SH-SY5Y (cell line): Measurements from ENCODE around the gene OPA3.

Experiments
- GATA2 ChIP-seq: IDR thresholded peaks from 2 replicates; pipeline ENCODE4 v1.6.1; 2011; ENCODE audit warnings: mild to moderate bottlenecking, low read depth, low read length
- GATA3 ChIP-seq: IDR thresholded peaks from 2 replicates; pipeline ENCODE4 v1.6.1; 2011; ENCODE audit warnings: low read depth, mild to moderate bottlenecking, low read length, moderate library complexity

OPA3 gene

DNA sequence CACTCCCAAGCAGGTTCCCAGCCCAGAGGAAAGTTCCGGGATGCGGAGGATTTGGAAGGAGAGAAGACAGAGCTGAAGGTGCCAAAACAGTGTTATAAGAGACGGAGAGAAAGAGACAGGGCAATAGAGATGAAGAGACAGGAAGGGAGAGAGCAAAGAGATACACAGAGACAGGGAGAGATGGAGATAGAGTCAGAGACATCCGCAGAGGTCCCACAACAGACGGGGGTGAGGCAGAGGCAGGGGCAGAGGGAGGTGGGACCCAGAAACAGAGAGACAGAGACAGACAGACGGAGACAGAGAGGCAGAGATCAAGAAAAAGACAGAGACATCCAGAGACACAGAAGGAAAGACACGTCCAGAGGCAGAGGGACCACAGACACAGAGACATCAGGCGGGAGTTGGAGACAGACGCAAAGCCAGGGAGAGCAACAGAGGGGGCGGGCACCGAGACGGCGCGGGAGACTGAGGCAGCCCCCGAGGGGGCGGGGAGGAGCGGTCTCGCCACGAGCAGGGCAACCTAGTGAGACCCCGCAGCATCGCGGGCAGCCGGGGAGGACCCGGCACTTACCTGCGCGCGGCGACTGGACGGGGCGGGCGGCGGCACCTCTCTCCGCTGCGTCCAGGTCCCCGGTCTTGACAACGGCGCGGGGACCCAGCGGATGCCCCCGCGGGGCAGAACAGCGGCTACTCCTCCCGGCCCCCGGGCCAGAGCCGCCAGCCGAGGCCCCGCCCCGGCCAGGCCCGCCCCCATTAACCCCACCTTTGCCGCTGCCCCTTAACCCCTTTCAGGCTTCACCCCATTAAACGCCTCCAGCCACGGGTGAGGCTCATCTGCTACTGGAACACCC is 17.1 kb upstream of the OPA3 start, which contains the start of gene GPR4:
GPR4 (minus strand) TSS at position 689 of the 851 bp plus-strand sequence. CDS start 10,346 bp downstream, outside the sequence.
- TF ChIP-seq GATA2 (no peak), GATA3 (no peak)

DNA sequence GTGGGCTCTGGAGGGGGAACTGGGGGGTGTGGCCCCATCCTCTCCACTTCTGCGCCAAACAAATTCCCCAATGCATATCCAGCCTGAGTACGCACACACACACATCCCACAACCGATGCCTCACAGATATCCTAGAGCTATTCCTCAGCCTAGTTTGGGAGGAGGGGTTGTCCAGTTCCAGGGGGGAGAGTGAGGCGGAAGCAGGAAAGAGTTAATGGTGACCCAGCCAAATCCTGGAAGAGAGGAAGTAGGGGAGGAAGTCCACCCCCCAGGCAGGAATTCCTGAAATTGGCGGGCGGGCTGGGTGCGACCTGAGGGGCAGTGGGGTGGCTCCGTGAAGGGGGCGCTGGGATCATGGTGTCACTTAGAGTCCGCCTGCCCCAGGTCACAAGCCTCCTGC is 16.5 kb upstream of the OPA3 start:
- TF ChIP-seq GATA3 (no peak), GATA2 (no peak)

DNA sequence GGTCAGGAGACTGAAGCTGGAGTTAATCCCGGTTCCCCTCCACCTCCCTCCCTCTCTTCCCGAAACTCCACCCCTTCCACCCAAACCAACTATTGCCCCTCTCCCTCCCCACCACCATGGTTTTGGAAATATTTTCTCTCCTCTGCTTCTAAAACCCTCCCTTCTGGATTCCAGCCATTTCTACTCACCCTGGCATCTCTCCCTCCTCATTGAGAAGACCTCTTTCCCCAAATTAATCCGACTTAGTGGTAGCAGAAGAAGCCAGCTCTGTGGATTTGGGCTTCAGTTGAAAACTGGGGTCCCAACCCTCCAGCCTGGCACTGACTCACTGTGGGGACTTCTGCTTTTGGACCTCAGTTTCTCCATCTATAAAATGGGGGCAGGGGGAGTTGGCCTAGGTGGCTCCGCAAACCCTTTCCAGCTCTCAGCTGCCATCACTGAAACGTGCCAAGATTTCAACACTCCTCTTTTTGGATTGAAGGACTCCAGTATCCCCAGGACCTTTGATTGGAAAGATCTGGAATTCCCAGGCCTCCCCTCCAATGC is 15.8 kb upstream of the OPA3 start:
- TF ChIP-seq GATA2 (no peak), GATA3 (no peak)

DNA sequence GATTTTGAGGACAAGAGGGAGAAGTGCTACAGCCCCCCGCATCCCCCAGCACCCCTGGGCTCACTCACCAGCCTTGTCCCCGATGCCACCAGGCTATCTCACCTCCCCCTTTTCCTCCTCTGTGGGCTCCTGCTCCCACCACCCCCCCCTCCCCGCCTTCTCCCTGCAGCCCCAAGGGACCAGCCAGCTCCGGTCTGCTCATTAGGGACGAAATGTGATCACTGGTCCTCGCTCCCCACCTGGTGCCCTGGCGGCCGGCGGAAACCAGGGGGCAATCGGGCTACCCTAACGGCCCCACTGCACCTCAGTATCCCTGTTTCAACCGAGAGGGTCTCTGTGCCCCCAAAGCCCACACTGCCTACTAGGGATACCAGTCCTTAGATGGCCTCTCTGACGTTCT is 14.7 kb upstream of the OPA3 start:
- TF ChIP-seq GATA2, result no peak
- TF ChIP-seq GATA3, result no peak

DNA sequence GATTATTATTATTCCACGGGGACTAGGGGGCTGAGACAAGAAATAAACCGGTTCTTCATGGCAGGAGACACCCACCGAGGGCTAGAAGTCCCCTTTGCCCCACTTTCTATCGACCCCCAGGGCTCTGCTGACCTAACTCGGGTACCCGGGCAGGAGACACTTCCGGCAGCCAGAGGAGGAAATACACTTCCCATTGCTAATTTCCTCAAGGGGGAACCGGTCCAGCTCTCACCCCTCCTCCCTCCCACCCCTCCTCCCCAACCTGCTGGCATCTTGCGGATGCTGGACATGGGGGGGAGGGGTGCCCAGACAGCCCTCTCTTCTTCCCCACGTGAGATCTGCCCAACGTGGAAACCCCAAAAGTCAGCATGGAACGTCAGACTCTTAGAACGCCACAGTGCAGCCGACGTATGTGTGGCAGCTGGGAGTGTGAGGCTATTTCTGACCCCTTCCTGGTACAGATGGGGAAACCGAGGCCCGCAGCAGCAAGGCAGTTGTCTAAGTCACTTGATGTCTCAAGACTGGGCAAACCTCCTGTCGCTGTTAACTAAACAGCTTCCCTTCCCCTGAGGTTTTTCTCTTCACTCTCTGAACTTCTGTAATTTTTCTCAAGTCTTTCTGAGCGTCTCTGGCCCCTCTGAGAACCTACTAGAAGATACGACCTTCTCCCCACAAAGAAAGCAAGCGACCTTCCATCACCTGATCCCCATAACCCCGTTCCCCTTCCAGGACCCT is 13.8 kb upstream of the OPA3 start:
- TF ChIP-seq GATA2 (no peak), GATA3 (no peak)

DNA sequence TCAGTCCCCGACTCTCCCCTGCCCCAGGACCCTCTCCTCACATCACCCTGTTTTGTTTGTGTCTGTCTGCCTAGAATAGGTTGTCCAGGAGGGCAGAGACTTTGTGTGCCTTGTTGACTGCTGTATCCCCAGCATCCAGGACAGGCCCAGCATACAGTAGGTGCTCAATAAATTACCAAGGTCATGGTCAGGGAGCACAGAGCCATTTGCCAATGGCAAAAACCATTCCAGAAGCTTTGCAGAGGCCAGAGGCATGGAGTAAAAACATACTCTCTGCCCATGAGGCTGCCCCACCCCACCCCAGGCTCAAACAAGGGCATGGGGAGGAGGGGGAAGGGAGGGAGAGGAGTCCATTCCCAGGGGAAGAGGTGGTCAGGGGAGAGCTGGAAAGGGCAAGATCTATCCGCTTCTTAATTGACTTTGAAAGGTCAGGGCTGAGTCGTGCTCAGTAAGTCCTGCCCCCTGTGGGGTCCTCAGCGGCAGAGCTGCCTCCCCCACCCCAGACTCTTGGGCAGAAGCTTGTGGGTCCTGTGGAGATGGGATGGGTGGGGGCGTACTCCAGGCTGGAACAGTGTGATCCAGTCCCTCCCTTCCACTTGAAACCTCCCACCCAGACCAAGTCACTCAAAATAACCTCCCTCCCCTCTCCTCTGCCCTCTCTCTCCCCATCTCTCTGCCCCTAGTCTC is 13.0 kb upstream of the OPA3 start:
- TF ChIP-seq GATA3 (no peak), GATA2 (no peak)

DNA sequence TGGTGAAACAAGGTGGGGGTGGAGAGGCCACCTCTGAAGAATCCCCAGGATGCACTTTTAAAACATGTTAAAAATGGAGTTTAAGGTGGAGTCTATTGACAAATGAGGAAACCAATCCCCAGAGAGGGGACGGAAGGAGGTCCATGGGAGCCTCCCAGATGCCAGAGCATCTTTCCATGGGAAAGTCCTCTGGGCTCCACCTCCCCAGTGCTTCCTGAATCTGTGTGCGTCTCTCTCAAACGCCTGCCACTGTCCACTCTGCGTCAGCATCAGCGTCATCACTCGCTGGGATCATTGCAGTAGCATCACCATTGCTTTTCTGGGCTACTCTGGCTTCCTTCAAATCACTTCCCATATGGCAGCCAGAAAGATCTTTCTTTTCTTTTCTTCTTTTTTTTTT is 11.2 kb upstream of the OPA3 start:
- TF ChIP-seq GATA2, result no peak
- no peak for TF ChIP-seq GATA3

DNA sequence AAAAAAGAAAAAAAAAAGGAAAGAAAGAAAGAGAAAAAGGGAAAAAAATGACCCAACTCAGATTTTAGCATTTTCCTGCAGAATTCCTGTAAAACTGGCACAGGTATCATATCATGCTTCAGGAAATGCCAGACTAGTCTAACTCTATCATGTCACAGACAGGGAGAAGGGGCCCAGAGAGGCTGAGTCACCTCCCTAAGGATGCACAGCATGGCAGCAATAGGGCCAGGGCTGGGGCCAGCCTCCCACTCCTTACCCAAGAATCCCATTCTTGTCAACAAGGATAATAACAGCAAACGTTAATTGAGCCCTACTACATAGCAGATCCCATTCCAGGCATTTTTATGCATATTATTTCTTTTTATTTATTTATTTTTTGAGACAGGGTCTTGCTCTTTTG is 8.9 kb upstream of the OPA3 start:
- TF ChIP-seq GATA2 (no peak), GATA3 (no peak)

DNA sequence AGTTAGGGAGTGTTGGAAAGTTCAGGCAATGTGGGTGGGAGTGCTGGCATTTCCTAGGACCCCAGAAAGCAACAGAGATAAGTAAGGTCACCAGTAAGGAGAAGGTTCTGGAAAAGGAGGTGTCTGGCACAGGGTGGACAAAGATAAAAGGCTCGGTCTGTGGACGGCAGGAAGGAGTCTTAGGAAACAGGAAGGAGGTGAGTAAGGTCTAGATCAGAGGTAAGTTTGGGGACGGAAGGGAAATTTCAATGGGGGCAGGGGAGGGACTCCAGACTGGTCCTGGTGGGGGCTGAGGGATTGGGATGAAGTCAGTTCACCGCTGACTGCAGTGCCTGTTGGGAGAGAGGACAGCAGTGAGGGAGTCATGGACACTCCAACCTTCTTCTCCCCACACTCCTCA is 7.8 kb upstream of the OPA3 start:
- no peak for TF ChIP-seq GATA2
- TF ChIP-seq GATA3, result no peak

DNA sequence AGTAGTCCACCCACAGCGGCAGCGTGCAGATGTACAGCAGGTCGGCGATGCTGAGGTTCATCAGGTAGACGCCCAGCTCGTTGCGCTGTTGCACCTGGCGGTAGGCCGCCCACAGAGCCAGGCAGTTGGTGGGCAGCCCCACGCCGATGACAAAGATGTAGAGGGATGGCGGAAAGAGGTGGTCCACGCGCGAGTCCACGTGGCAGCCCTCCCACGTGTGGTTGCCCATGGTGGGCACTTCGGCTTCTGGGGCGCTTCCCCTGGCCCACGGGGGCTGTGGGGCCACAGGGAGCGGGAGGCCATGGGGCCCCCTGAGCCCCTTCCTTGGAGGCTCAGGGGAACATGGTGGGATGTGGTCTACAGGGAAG is 7.0 kb upstream of the OPA3 start:
- TF ChIP-seq GATA3 (no peak), GATA2 (no peak)

DNA sequence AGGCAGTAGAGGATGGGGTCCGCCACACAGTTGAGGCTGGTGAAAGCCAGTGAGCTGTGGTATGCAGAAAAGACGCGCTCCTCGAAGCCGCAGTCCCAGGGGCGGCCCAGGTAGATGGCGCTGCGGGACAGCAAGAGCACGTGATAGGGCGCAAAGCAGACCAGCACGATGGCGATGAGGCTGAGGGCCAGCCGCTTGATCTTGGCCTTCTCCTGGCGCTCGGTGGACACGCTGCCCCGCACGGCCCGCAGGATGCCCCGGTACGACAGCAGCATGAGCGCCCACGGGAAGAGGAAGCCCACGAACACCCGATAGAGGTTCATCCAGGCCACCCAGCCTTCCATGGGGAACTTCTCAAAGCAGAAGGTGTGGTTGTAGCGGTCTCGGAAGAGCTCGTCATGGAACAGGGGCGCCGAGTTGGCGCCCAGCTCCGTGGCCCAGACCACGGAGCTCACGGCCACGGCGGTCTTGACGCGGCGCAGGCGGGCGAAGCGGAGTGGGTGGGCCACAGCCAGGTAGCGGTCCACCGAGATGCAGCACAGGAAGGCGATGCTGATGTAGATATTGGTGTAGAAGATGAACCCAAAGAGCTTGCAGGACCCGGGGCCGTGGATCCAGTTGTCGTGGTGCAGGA is 6.5 kb upstream of the OPA3 start:
- no peak for TF ChIP-seq GATA3
- TF ChIP-seq GATA2, result no peak

DNA sequence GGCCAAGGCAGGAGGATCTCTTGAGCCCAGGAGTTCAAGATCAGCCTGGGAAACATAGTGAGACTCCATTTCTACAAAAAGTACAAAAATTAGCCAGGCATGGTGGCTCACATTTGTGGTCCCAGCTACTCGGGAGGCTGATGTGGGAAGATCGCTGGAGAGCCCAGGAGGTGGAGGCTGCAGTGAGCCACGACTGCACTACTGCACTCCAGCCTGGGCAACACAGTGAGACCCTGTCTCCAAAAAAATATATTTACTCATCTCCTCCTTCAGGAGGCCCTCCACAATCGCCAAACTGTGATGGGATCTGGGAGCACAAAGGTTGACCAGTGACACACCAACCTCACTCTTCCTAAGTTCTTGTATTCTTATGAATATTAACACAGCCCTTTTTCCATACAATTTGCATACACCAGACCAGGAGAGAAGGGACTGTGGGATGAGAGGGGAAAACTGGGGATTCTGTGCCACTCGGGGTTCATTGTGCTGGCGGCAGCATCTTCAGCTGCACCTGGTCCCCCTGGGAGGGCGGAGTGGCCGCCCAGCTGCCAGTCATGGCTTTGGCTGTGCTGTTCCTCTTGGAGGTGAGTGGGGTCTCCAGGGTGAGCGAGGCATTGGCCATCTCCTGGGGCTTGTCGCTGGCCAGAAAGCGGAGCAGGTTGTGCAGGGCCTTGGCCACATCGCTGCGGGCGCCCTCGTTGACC is 5.8 kb upstream of the OPA3 start:
- TF ChIP-seq GATA3 (no peak), GATA2 (no peak)

DNA sequence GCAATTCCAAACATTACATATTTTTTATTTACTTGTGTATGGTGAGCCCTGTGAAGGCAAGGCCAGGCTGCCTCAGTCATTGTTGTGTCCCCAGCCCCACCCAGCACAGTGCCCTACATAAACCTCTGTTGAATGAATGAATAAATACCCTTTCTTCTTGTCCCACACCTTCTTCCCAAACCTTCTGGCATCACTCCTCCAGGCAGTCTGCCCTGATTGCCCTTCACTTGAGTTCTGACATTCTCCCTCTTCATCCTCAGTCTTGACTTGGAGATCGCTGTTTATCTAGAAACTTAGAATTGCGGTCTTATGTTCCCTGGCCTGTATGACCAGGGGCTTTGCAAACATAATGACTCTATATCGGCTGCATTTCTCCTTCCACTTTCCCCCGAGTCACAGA is 5.2 kb upstream of the OPA3 start:
- TF ChIP-seq GATA3 (no peak), GATA2 (no peak)
